K562 (cell line): ENCODE data around the gene NECTIN2. TPM values are rescaled to one million over a fixed set of nuclear protein-coding genes. Genes with fewer than 3 reads are reported as not detected.

Source experiments
- ATAC-seq: fragments of 200-7000 bp; cut with Tn5 transposase; 3 replicates; pipeline ENCODE4 v1.9.1; 2020; ENCODE audit warnings: moderate library complexity
- BruUV-seq: library from RNA; stranded (reverse); fragments of 400-500 nt; replicated peaks from 2 replicates; lab custom pipeline; 2021; lab: Mats Ljungman, UMichigan
- CTCF ChIA-PET: fragments of 300-600 bp; formaldehyde crosslinking; extraction: SDS; loops from one replicate; lab custom pipeline; 2021; ENCODE audit warnings: low intra/inter-chr PET ratio; lab: Yijun Ruan, JAX
- POLR2A ChIA-PET: fragments of 300-600, 350-650 bp; sonication (Branson Sonifier 250); formaldehyde crosslinking; extraction: SDS; loops from one replicate; lab custom pipeline; 2021; ENCODE audit warnings: antibody characterized with exemption, inconsistent platforms; lab: Yijun Ruan, JAX
- DNase-seq, 4 experiments: peaks; one replicate each; pipeline versions ENCODE4 v3.0.0 to v3.0.0-alpha.2; 2011 to 2018; ENCODE audit warnings: low spot score in 3 of 4, mixed read lengths in 3 of 4; ENCODE audit errors: extremely low read depth in 1 of 4
- FAIRE-seq: peaks from 2 replicates; lab custom pipeline; 2011; peaks lifted over from hg19 to GRCh38; lab: Jason Lieb, UNC
- H2AFZ ChIP-seq: 2 replicates; pipeline ENCODE4 v1.6.0; 2011; ENCODE audit warnings: low read depth, low read length, control low read depth, inconsistent platforms
- H3K27ac ChIP-seq: fragments of 200-600 bp; 3 replicates; pipeline ENCODE4 v1.8.0; 2011; ENCODE audit warnings: low read depth, mild to moderate bottlenecking, control low read depth, inconsistent platforms, low read length, moderate library complexity, mixed read lengths; ENCODE audit errors: extremely low read depth
- H3K27me3 ChIP-seq, 2 experiments: fragments of 300-600 bp in 1 of 2; 2 replicates in 1 of 2; 3 replicates in 1 of 2; pipeline versions ENCODE4 v1.6.0 to v1.8.0; 2011; ENCODE audit warnings: inconsistent platforms in 2 of 2, low read length in 2 of 2, mild to moderate bottlenecking in 1 of 2, mixed read lengths in 1 of 2, moderate library complexity in 1 of 2; ENCODE audit not compliant: control insufficient read depth in 2 of 2, insufficient read depth in 2 of 2
- H3K36me3 ChIP-seq: fragments of 300-600 bp; 3 replicates; pipeline ENCODE4 v1.8.0; 2011; ENCODE audit warnings: mild to moderate bottlenecking, low read length, inconsistent platforms; ENCODE audit not compliant: control insufficient read depth, insufficient read depth
- H3K4me1 ChIP-seq, 2 experiments: fragments of 200-600 bp in 1 of 2; replicated peaks in 1 of 2; 2 replicates in 1 of 2; 3 replicates in 1 of 2; pipeline versions ENCODE4 v1.5.1 to v1.8.0; 2011; ENCODE audit warnings: inconsistent platforms in 2 of 2, low read length in 2 of 2, mild to moderate bottlenecking in 1 of 2, mixed read lengths in 1 of 2, moderate library complexity in 1 of 2; ENCODE audit not compliant: control insufficient read depth in 2 of 2, insufficient read depth in 2 of 2
- H3K4me2 ChIP-seq: 2 replicates; pipeline ENCODE4 v1.6.1; 2011; ENCODE audit warnings: low read length, control low read depth, inconsistent platforms, mixed read lengths; ENCODE audit not compliant: insufficient read depth
- H3K4me3 ChIP-seq: fragments of 200-600 bp; sonication (generic), shearing (Covaris generic); 2 replicates; pipeline ENCODE4 v1.5.1; 2016; ENCODE audit warnings: control low read depth, inconsistent platforms
- H3K79me2 ChIP-seq: fragments of 200-600 bp; 3 replicates; pipeline ENCODE4 v1.8.0; 2011; ENCODE audit warnings: low read length, inconsistent platforms; ENCODE audit not compliant: control insufficient read depth, insufficient read depth
- H3K9ac ChIP-seq, 2 experiments: 2 replicates each; pipeline versions ENCODE4 v1.6.0 to v1.6.1; 2011; ENCODE audit warnings: low read depth in 2 of 2, low read length in 2 of 2, control low read depth in 1 of 2, inconsistent platforms in 1 of 2, mild to moderate bottlenecking in 1 of 2, mixed read lengths in 1 of 2; ENCODE audit not compliant: insufficient read depth in 1 of 2
- H3K9me1 ChIP-seq: one replicate; pipeline ENCODE4 v1.6.0; 2011; ENCODE audit warnings: inconsistent platforms, mild to moderate bottlenecking, low read length, moderate library complexity; ENCODE audit not compliant: control insufficient read depth, insufficient read depth
- H3K9me3 ChIP-seq: replicated peaks from 2 replicates; pipeline ENCODE4 v1.5.1; 2011; ENCODE audit warnings: low read depth, low read length, inconsistent platforms; ENCODE audit not compliant: control insufficient read depth, insufficient read depth
- H4K20me1 ChIP-seq: replicated peaks from 2 replicates; pipeline ENCODE4 v1.6.1; 2011; ENCODE audit warnings: low read length, inconsistent platforms, mixed read lengths; ENCODE audit not compliant: control insufficient read depth, insufficient read depth
- ELF2 ChIP-seq: fragments of 250-450 bp; sonication (Bioruptor Pico); IDR thresholded peaks from 2 replicates; pipeline ENCODE4 v1.5.0; 2021; ENCODE audit warnings: mild to moderate bottlenecking
- HDAC6 ChIP-seq: IDR thresholded peaks from 2 replicates; pipeline ENCODE4 v1.6.1; 2012; ENCODE audit warnings: low read depth, mild to moderate bottlenecking, control low read depth, inconsistent platforms, low read length, moderate library complexity
- LARP7 ChIP-seq: fragments of 450-650 bp; IDR thresholded peaks from 2 replicates; pipeline ENCODE4 v1.6.1; 2016
- MLX ChIP-seq, 2 experiments: fragments of 450-650 bp in 1 of 2; sonication (generic) in 1 of 2; formaldehyde crosslinking; conservative IDR thresholded peaks; 2 replicates each; pipeline versions ENCODE4 v1.4.0 to v1.8.1; 2020 to 2022; ENCODE audit warnings: mild to moderate bottlenecking in 1 of 2, missing genetic modification reagents in 1 of 2
- NBN ChIP-seq: fragments of 450-650 bp; IDR thresholded peaks from 2 replicates; pipeline ENCODE4 v1.6.1; 2016; ENCODE audit warnings: low read depth, mild to moderate bottlenecking
- PHB ChIP-seq: fragments of 250-450 bp; sonication (Bioruptor Pico); IDR thresholded peaks from 2 replicates; pipeline ENCODE4 v1.5.0; 2021
- POLR2G ChIP-seq: fragments of 200-400 bp; formaldehyde crosslinking; IDR thresholded peaks from 2 replicates; pipeline ENCODE4 v1.6.1; 2017; ENCODE audit warnings: low read depth, mild to moderate bottlenecking, antibody characterized with exemption, low read length, moderate library complexity
- PRPF4 ChIP-seq: fragments of 200-400 bp; formaldehyde crosslinking; IDR thresholded peaks from one replicate; pipeline ENCODE4 v1.6.1; 2017; ENCODE audit warnings: low read length, low read depth, mild to moderate bottlenecking; ENCODE audit not compliant: insufficient read depth, poor library complexity, severe bottlenecking
- SAP30 ChIP-seq: fragments of 200-600 bp; sonication (generic); IDR thresholded peaks from 2 replicates; pipeline ENCODE4 v1.6.1; 2012; ENCODE audit warnings: borderline replicate concordance, low read depth, mild to moderate bottlenecking, moderate library complexity, low read length, control low read depth, inconsistent platforms; ENCODE audit not compliant: insufficient read depth, poor library complexity, severe bottlenecking
- SIX5 ChIP-seq, 2 experiments: IDR thresholded peaks; 2 replicates each; pipeline ENCODE4 v1.6.1; 2011; ENCODE audit warnings: low read length in 2 of 2, borderline replicate concordance in 1 of 2, low read depth in 1 of 2, mild to moderate bottlenecking in 1 of 2, moderate library complexity in 1 of 2; ENCODE audit not compliant: insufficient read depth in 1 of 2
- YY1 ChIP-seq, 3 experiments: IDR thresholded peaks; 2 replicates each; pipeline ENCODE4 v1.6.1; 2011; ENCODE audit warnings: low read length in 2 of 3, mild to moderate bottlenecking in 2 of 3, moderate library complexity in 2 of 3, borderline replicate concordance in 1 of 3, control low read depth in 1 of 3, low read depth in 1 of 3; ENCODE audit not compliant: insufficient read depth in 3 of 3, insufficient replicate concordance in 2 of 3, control insufficient read depth in 1 of 3, insufficient read length in 1 of 3; ENCODE audit errors: extremely low read depth in 1 of 3
- WGBS: fragments of 100-300 bp; shearing (Covaris generic); methylation state at CpG from one replicate; pipeline ENCODE4 v1.1.6; 2016; ENCODE audit warnings: low coverage, mixed read lengths; ENCODE audit not compliant: insufficient coverage; ENCODE audit errors: missing lambda C conversion rate; 5-methylcytosine and 5-hydroxymethylcytosine counted together
- in situ Hi-C: fragments of 300-500 bp; cut with MboI; formaldehyde crosslinking; loops from 4 replicates; pipeline ENCODE4 v1.15.0; 2018; ENCODE audit warnings: inconsistent platforms, mixed read lengths
- intact Hi-C: fragments of 100-400 bp; cut with micrococcal nuclease; formaldehyde crosslinking; loops from 2 replicates; pipeline ENCODE4 v1.14.2; 2022
- polyA plus RNA-seq, 8 experiments: library from polyadenylated mRNA; depleted of rRNA in 4 of 8; stranded (reverse) in 5 of 8; unstranded in 3 of 8; fragments of >200 nt; fragmentation: Nextera tagmentation in 2 of 8; fragmentation: Illumina TruSeq in 1 of 8; extraction: Ambion mirVana in 2 of 8; extraction: Trizol in 1 of 8; gene quantifications; 2 replicates each; pipeline versions ENCODE4 v1.2.1 to v1.2.3, GENCODE V29; 2011 to 2014; ENCODE audit warnings: inconsistent platforms in 1 of 8, missing spikeins in 1 of 8
- total RNA-seq, 7 experiments: library from RNA; depleted of rRNA in 6 of 7; stranded (reverse); fragments of >200 nt in 6 of 7; fragmentation: Illumina TruSeq in 2 of 7; extraction: Trizol in 2 of 7; gene quantifications; 2 replicates each; pipeline versions ENCODE4 v1.2.1 to v1.2.3, GENCODE V29; 2011 to 2021; ENCODE audit warnings: low replicate concordance in 1 of 7

The NECTIN2 gene
- total and polyA plus RNA-seq, 9 of the 15 experiments (the other 6 are each of a cell fraction or from before 2014, with no cell fraction given), result 3.9 to 94.9 (median 34.9) TPM

GRCh38 chr19:44874317-44874716 lies 28.2 kb downstream of the NECTIN2 start:
- Histone ChIP-seq H3K79me2 (no peaks in the 10 kb centered on the region), H3K27ac (no peak overlapping the region), H3K4me1 (peaks cover 0 to 14% of the 10 kb centered on the region in 2 experiments; a peak in 2 of 5 replicates), H3K9me3 (no peaks in the 10 kb centered on the region), H3K4me3 (no peak overlapping the region), H3K9me1 (no peaks in the 10 kb centered on the region), H3K36me3 (peaks cover 72% of the 10 kb centered on the region), H3K9ac (no peak overlapping the region), H3K27me3 (no peaks in the 10 kb centered on the region), H4K20me1 (no peaks in the 10 kb centered on the region), H2AFZ (no peak overlapping the region), H3K4me2 (no peak overlapping the region)
- ATAC-seq, result no peak
- 91% methylated on average over 13 of the region's 16 CpGs for WGBS
- no peak for DNase-seq
- POLR2A ChIA-PET, result interaction anchor here (0.7 kb wide), 1 partner anchor 17 kb away, joined by 4 read pairs; no protein-coding TSS in a partner anchor
- no TSS peak for BruUV-seq
- TF ChIP-seq POLR2G (peak; percentile 49), PHB (CRISPR knock-in tag) (no peak)
- CTCF ChIA-PET, result no interaction called here
- intact Hi-C loops, result no loop called here
- in situ Hi-C loops, result no loop called here
- no peak for FAIRE-seq

GRCh38 chr19:44875666-44876451 lies 29.8 kb downstream of the NECTIN2 start:
- no peak for FAIRE-seq
- WGBS, result 82% methylated on average over 21 of the region's 22 CpGs
- H3K27me3 ChIP-seq, result no peaks in the 10 kb centered on the region
- H2AFZ ChIP-seq, result no peak overlapping the region
- no peak overlapping the region for H3K27ac ChIP-seq
- H3K36me3 ChIP-seq, result peaks cover 75% of the 10 kb centered on the region
- H3K79me2 ChIP-seq, result no peaks in the 10 kb centered on the region
- POLR2A ChIA-PET, result interaction anchor here (1.0 kb wide), 2 partner anchors 8 to 14 kb away, joined by 3 to 4 read pairs; partner anchors contain the start of gene TOMM40
- H3K4me2 ChIP-seq, result no peak overlapping the region
- in situ Hi-C loops, result no loop called here
- no TSS peak for BruUV-seq
- intact Hi-C loops, result no loop called here
- no peak overlapping the region for H3K4me3 ChIP-seq
- CTCF ChIA-PET, result no interaction called here
- 0 out of 4 replicates have a peak overlapping the region, but pooled peaks of 1 of the 2 experiments have one; percentile 72 for H3K9ac ChIP-seq
- no peaks in the 10 kb centered on the region for H4K20me1 ChIP-seq
- peaks cover 0 to 19% of the 10 kb centered on the region in 2 experiments; a peak in 2 of 5 replicates for H3K4me1 ChIP-seq
- DNase-seq, result peak in 1 of 4 experiments; percentile 5
- H3K9me3 ChIP-seq, result no peaks in the 10 kb centered on the region
- no peak for ATAC-seq
- no peaks in the 10 kb centered on the region for H3K9me1 ChIP-seq
- TF ChIP-seq HDAC6 (no peak), SIX5 (IDR thresholded peaks at IDR 0.05; ENCODE audit: borderline replicate concordance in 1 of 2, insufficient read depth in 1 of 2, low read depth in 1 of 2, low read length in 2 of 2) (no peak), SAP30 (no peak), YY1 (IDR thresholded peaks at IDR 0.05; ENCODE audit: borderline replicate concordance in 1 of 3, control insufficient read depth in 1 of 3, extremely low read depth in 1 of 3, insufficient read depth in 3 of 3, insufficient read length in 1 of 3, insufficient replicate concordance in 2 of 3, low read depth in 1 of 3, low read length in 2 of 3) (no peak), NBN (no peak), MLX (CRISPR knock-in tag; conservative IDR thresholded peaks at IDR 0.05) (no peak), PRPF4 (no peak), LARP7 (no peak), ELF2 (no peak)
